Naive thymus-derived CD4-positive, alpha-beta T cell (primary cell): ENCODE measurements around the gene FAM241B. TPM values are rescaled to one million over a fixed set of nuclear protein-coding genes. Genes with fewer than 3 reads are reported as not detected.

Experiments
- ATAC-seq: fragments of 150-1000 bp; cut with Tn5 transposase; 2 replicates; pipeline ENCODE4 v1.10.0; 2021; ENCODE audit warnings: mild to moderate bottlenecking, moderate library complexity
- CTCF ChIA-PET: fragments of 350-600 bp; sonication (Branson Sonifier 250); formaldehyde crosslinking; loops from one replicate; lab custom pipeline; 2021; ENCODE audit warnings: antibody characterized with exemption; lab: Charles Lee
- POLR2A ChIA-PET: fragments of 350-600 bp; sonication (Branson Sonifier 250); formaldehyde crosslinking; loops from one replicate; lab custom pipeline; 2021; ENCODE audit warnings: antibody characterized with exemption, inconsistent platforms; lab: Charles Lee
- DNase-seq, 9 donors: peaks; one replicate each; pipeline versions ENCODE4 v3.0.0 to v3.0.0-alpha.2; 2020 to 2022; ENCODE audit warnings: mixed read lengths in 1 of 9
- H3K27ac ChIP-seq: one replicate; pipeline ENCODE4 v1.7.0; 2013; ENCODE audit warnings: mild to moderate bottlenecking, low read depth, low read length, moderate library complexity
- H3K27me3 ChIP-seq, 2 donors: one replicate each; pipeline ENCODE4 v1.7.0; 2013; ENCODE audit warnings: low read length in 2 of 2, mild to moderate bottlenecking in 2 of 2, moderate library complexity in 2 of 2; ENCODE audit not compliant: control insufficient read depth in 2 of 2, insufficient read depth in 2 of 2
- H3K36me3 ChIP-seq, 3 experiments: 1 replicate in 2 of 3; 2 replicates in 1 of 3; pipeline ENCODE4 v1.7.0; 2013; ENCODE audit warnings: low read length in 3 of 3, mild to moderate bottlenecking in 3 of 3, moderate library complexity in 1 of 3; ENCODE audit not compliant: insufficient read depth in 3 of 3, control insufficient read depth in 2 of 3
- H3K4me1 ChIP-seq, 2 donors: one replicate each; pipeline ENCODE4 v1.7.0; 2013; ENCODE audit warnings: low read length in 2 of 2, mild to moderate bottlenecking in 2 of 2, moderate library complexity in 1 of 2; ENCODE audit not compliant: control insufficient read depth in 2 of 2, insufficient read depth in 2 of 2
- H3K4me3 ChIP-seq: 2 replicates; pipeline ENCODE4 v1.7.0; 2013; ENCODE audit warnings: mild to moderate bottlenecking, low read length
- H3K9me3 ChIP-seq, 3 experiments: 1 replicate in 2 of 3; 2 replicates in 1 of 3; pipeline ENCODE4 v1.7.0; 2013; ENCODE audit warnings: low read length in 3 of 3; ENCODE audit not compliant: control insufficient read depth in 2 of 3
- H3K27ac Mint-ChIP-seq, 9 donors: one replicate each; pipeline ENCODE4 v1.8.0; 2020 to 2022; ENCODE audit warnings: mixed read lengths in 9 of 9, mild to moderate bottlenecking in 8 of 9, moderate library complexity in 5 of 9, inconsistent platforms in 2 of 9
- H3K27me3 Mint-ChIP-seq, 5 donors: one replicate each; pipeline ENCODE4 v1.8.0; 2021 to 2022; ENCODE audit warnings: mixed read lengths in 5 of 5, mild to moderate bottlenecking in 1 of 5
- H3K36me3 Mint-ChIP-seq, 5 donors: one replicate each; pipeline ENCODE4 v1.8.0; 2020 to 2022; ENCODE audit warnings: mixed read lengths in 5 of 5, mild to moderate bottlenecking in 3 of 5, inconsistent platforms in 1 of 5
- H3K4me1 Mint-ChIP-seq, 7 donors: one replicate each; pipeline ENCODE4 v1.8.0; 2020 to 2022; ENCODE audit warnings: mixed read lengths in 7 of 7, mild to moderate bottlenecking in 3 of 7, inconsistent platforms in 1 of 7
- H3K4me3 Mint-ChIP-seq, 10 donors: one replicate each; pipeline ENCODE4 v1.8.0; 2020 to 2022; ENCODE audit warnings: mild to moderate bottlenecking in 10 of 10, mixed read lengths in 10 of 10, moderate library complexity in 6 of 10, inconsistent platforms in 2 of 10
- H3K9me3 Mint-ChIP-seq, 11 donors: one replicate each; pipeline ENCODE4 v1.8.0; 2020 to 2022; ENCODE audit warnings: mixed read lengths in 11 of 11, mild to moderate bottlenecking in 4 of 11, inconsistent platforms in 1 of 11, moderate library complexity in 1 of 11
- intact Hi-C, 2 donors: fragments of 100-400 bp; cut with micrococcal nuclease; formaldehyde crosslinking; loops; one replicate each; pipeline ENCODE4 v1.15.1; 2023
- polyA plus RNA-seq, 2 donors: library from polyadenylated mRNA; unstranded; fragments of 300-500 nt; fragmentation: Illumina TruSeq; gene quantifications; one replicate each; pipeline ENCODE4 v1.2.3, GENCODE V29; 2021
- total RNA-seq, 6 experiments: library from RNA in 5 of 6; stranded (reverse) in 5 of 6; gene quantifications; 1 replicate in 5 of 6; 2 replicates in 1 of 6; pipeline ENCODE4 v1.2.3 and lab custom pipeline; 2021 to 2026

The FAM241B gene
- total and polyA plus RNA-seq, 7 experiments from 2014 or later: 8.6 to 26.3 (median 13.0) TPM

GRCh38 chr10:69656742-69657269, 26.8 kb downstream of the FAM241B start:
- H3K36me3 Mint-ChIP-seq: peaks cover 0 to 1% (median 0%) of the 10 kb centered on the region in 5 donors
- Histone ChIP-seq H3K4me1 (no peaks in the 10 kb centered on the region), H3K27me3 (no peaks in the 10 kb centered on the region), H3K27ac (no peak overlapping the region), H3K9me3 (no peaks in the 10 kb centered on the region), H3K36me3 (no peaks in the 10 kb centered on the region), H3K4me3 (no peak overlapping the region)
- CTCF ChIA-PET: no interaction called here
- no peak overlapping the region for H3K4me3 Mint-ChIP-seq
- no peak for ATAC-seq
- no peak for DNase-seq
- H3K27ac Mint-ChIP-seq: no peak overlapping the region
- POLR2A ChIA-PET: no interaction called here
- peaks cover 0 to 23% (median 11%) of the 10 kb centered on the region in 5 donors for H3K27me3 Mint-ChIP-seq
- H3K4me1 Mint-ChIP-seq: peaks cover 2 to 6% (median 2%) of the 10 kb centered on the region in 7 donors
- intact Hi-C loops: no loop called here
- peaks cover 0 to 4% (median 0%) of the 10 kb centered on the region in 11 donors for H3K9me3 Mint-ChIP-seq

GRCh38 chr10:69657430-69657829, 27.4 kb downstream of the FAM241B start:
- intact Hi-C loops: no loop called here
- CTCF ChIA-PET: no interaction called here
- Histone ChIP-seq H3K9me3 (no peaks in the 10 kb centered on the region), H3K4me1 (no peaks in the 10 kb centered on the region), H3K4me3 (no peak overlapping the region), H3K36me3 (no peaks in the 10 kb centered on the region), H3K27me3 (no peaks in the 10 kb centered on the region), H3K27ac (no peak overlapping the region)
- H3K9me3 Mint-ChIP-seq: peaks cover 0 to 4% (median 0%) of the 10 kb centered on the region in 11 donors
- DNase-seq (no peak), ATAC-seq (no peak)
- H3K27me3 Mint-ChIP-seq: peaks cover 0 to 23% (median 11%) of the 10 kb centered on the region in 5 donors
- H3K4me3 Mint-ChIP-seq: no peak overlapping the region
- POLR2A ChIA-PET: no interaction called here
- H3K27ac Mint-ChIP-seq: no peak overlapping the region
- peaks cover 0 to 1% (median 0%) of the 10 kb centered on the region in 5 donors for H3K36me3 Mint-ChIP-seq
- peaks cover 0 to 5% (median 0%) of the 10 kb centered on the region in 7 donors for H3K4me1 Mint-ChIP-seq

- no peak for DNase-seq
- CTCF ChIA-PET: no interaction called here
Measured at GRCh38 chr10:69657866-69658265, 27.8 kb downstream of the FAM241B start.

GRCh38 chr10:69659241-69660038, 29.4 kb downstream of the FAM241B start:
- no peak overlapping the region for H3K27ac ChIP-seq
- no peaks in the 10 kb centered on the region for H3K27me3 ChIP-seq
- peaks cover 0 to 5% (median 0%) of the 10 kb centered on the region in 7 donors for H3K4me1 Mint-ChIP-seq
- H3K4me3 Mint-ChIP-seq: no peak overlapping the region
- ATAC-seq (no peak), DNase-seq (no peak)
- H3K4me3 ChIP-seq: no peak overlapping the region
- no peaks in the 10 kb centered on the region for H3K36me3 ChIP-seq
- H3K9me3 ChIP-seq: no peaks in the 10 kb centered on the region
- H3K27me3 Mint-ChIP-seq: peaks cover 0 to 23% (median 11%) of the 10 kb centered on the region in 5 donors
- no peak overlapping the region for H3K27ac Mint-ChIP-seq
- no peaks in the 10 kb centered on the region for H3K36me3 Mint-ChIP-seq
- intact Hi-C loops: no loop called here
- ChIA-PET POLR2A (interaction anchor here (0.6 kb wide), 1 partner anchor 1357 kb away, joined by 3 read pairs; no protein-coding TSS in a partner anchor), CTCF (no interaction called here)
- peaks cover 0 to 2% (median 0%) of the 10 kb centered on the region in 11 donors for H3K9me3 Mint-ChIP-seq
- H3K4me1 ChIP-seq: no peaks in the 10 kb centered on the region

More at GRCh38 chr10:69657866-69658265, 27.8 kb downstream of the FAM241B start:
- ATAC-seq: no peak
- H3K27me3 ChIP-seq: no peaks in the 10 kb centered on the region
- intact Hi-C loops: no loop called here
- H3K4me3 ChIP-seq: no peak overlapping the region
- Mint-ChIP-seq H3K4me1 (peaks cover 0 to 5% (median 0%) of the 10 kb centered on the region in 7 donors), H3K9me3 (peaks cover 0 to 4% (median 0%) of the 10 kb centered on the region in 11 donors), H3K4me3 (no peak overlapping the region), H3K27me3 (peaks cover 0 to 23% (median 11%) of the 10 kb centered on the region in 5 donors), H3K27ac (no peak overlapping the region), H3K36me3 (peaks cover 0 to 1% (median 0%) of the 10 kb centered on the region in 5 donors)
- no peaks in the 10 kb centered on the region for H3K9me3 ChIP-seq
- H3K4me1 ChIP-seq: no peaks in the 10 kb centered on the region
- H3K27ac ChIP-seq: no peak overlapping the region
- POLR2A ChIA-PET: no interaction called here
- no peaks in the 10 kb centered on the region for H3K36me3 ChIP-seq

- H3K9me3 Mint-ChIP-seq: peaks cover 0 to 2% (median 0%) of the 10 kb centered on the region in 11 donors
- ATAC-seq (no peak), DNase-seq (no peak)
- H3K4me3 Mint-ChIP-seq: no peak overlapping the region
- ChIA-PET CTCF (no interaction called here), POLR2A (no interaction called here)
- H3K27me3 ChIP-seq: no peaks in the 10 kb centered on the region
- no peak overlapping the region for H3K27ac ChIP-seq
- no peak overlapping the region for H3K27ac Mint-ChIP-seq
- no peaks in the 10 kb centered on the region for H3K9me3 ChIP-seq
- no peak overlapping the region for H3K4me3 ChIP-seq
- no peaks in the 10 kb centered on the region for H3K4me1 ChIP-seq
- no peaks in the 10 kb centered on the region for H3K36me3 ChIP-seq
- peaks cover 0 to 5% (median 0%) of the 10 kb centered on the region in 7 donors for H3K4me1 Mint-ChIP-seq
- no peaks in the 10 kb centered on the region for H3K36me3 Mint-ChIP-seq
- H3K27me3 Mint-ChIP-seq: peaks cover 0 to 21% (median 11%) of the 10 kb centered on the region in 5 donors
- intact Hi-C loops: no loop called here
Measured at GRCh38 chr10:69660296-69660695, 30.2 kb downstream of the FAM241B start.

- DNase-seq: no peak
- ChIA-PET POLR2A (no interaction called here), CTCF (interaction anchor here (0.9 kb wide), 1 partner anchor 146 kb away, joined by 3 read pairs; no protein-coding TSS in a partner anchor)
- no peak overlapping the region for H3K27ac ChIP-seq
- Mint-ChIP-seq H3K9me3 (peaks cover 0 to 2% (median 0%) of the 10 kb centered on the region in 11 donors), H3K36me3 (no peaks in the 10 kb centered on the region), H3K4me3 (no peak overlapping the region), H3K27me3 (peaks cover 0 to 19% (median 11%) of the 10 kb centered on the region in 5 donors), H3K4me1 (peaks cover 0 to 4% (median 0%) of the 10 kb centered on the region in 7 donors), H3K27ac (no peak overlapping the region)
- no peaks in the 10 kb centered on the region for H3K27me3 ChIP-seq
- intact Hi-C loops: no loop called here
- H3K9me3 ChIP-seq: no peaks in the 10 kb centered on the region
- H3K4me3 ChIP-seq: no peak overlapping the region
- H3K4me1 ChIP-seq: no peaks in the 10 kb centered on the region
- no peaks in the 10 kb centered on the region for H3K36me3 ChIP-seq
- no peak for ATAC-seq
Measured at GRCh38 chr10:69661414-69662172, 31.5 kb downstream of the FAM241B start.
